OCI-LY7 (cell line): ENCODE measurements around the gene DISC1. TPM values are rescaled to one million over a fixed set of nuclear protein-coding genes. Genes with fewer than 3 reads are reported as not detected.

Experiments
- BruUV-seq: library from RNA; stranded (reverse); fragments of 400-500 nt; replicated peaks from 2 replicates; lab custom pipeline; 2021; lab: Mats Ljungman, UMichigan
- CTCF ChIA-PET: fragments of 300-600 bp; sonication (Branson Sonifier 250); formaldehyde crosslinking; loops from one replicate; lab custom pipeline; 2022; ENCODE audit warnings: antibody characterized with exemption; ENCODE audit not compliant: unreplicated experiment; lab: Charles Lee
- POLR2A ChIA-PET: fragments of 300-600 bp; sonication (Branson Sonifier 250); formaldehyde crosslinking; loops from one replicate; lab custom pipeline; 2022; ENCODE audit warnings: antibody characterized with exemption; lab: Charles Lee
- DNase-seq: peaks from one replicate; pipeline ENCODE4 v3.0.0-alpha.2; 2015; ENCODE audit warnings: low spot score
- H2AFZ ChIP-seq: fragments of 200-600 bp; sonication (generic), shearing (Covaris generic); 2 replicates; pipeline ENCODE4 v1.6.1; 2014; ENCODE audit warnings: mild to moderate bottlenecking, antibody characterized with exemption, low read length, moderate library complexity
- H3K27ac ChIP-seq: fragments of 200-600 bp; sonication (generic); 2 replicates; pipeline ENCODE4 v1.5.1; 2014; ENCODE audit warnings: mixed run types, low read depth, mild to moderate bottlenecking, moderate library complexity, low read length, inconsistent platforms; ENCODE audit not compliant: poor library complexity, severe bottlenecking
- H3K36me3 ChIP-seq: fragments of 200-600 bp; sonication (generic); 2 replicates; pipeline ENCODE4 v1.6.1; 2014; ENCODE audit warnings: mild to moderate bottlenecking, antibody characterized with exemption, low read length, moderate library complexity, mixed read lengths; ENCODE audit not compliant: insufficient read depth
- H3K4me1 ChIP-seq: fragments of 200-600 bp; sonication (generic); 2 replicates; pipeline ENCODE4 v1.5.1; 2014; ENCODE audit warnings: mild to moderate bottlenecking, low read length; ENCODE audit not compliant: insufficient read depth, poor library complexity, severe bottlenecking
- H3K4me2 ChIP-seq: fragments of 200-600 bp; sonication (generic); 2 replicates; pipeline ENCODE4 v1.6.1; 2014; ENCODE audit warnings: mild to moderate bottlenecking, low read length
- H3K4me3 ChIP-seq: fragments of 200-600 bp; sonication (generic); 2 replicates; pipeline ENCODE4 v1.5.1; 2014; ENCODE audit warnings: mild to moderate bottlenecking, low read depth, low read length; ENCODE audit not compliant: poor library complexity, severe bottlenecking
- H3K79me2 ChIP-seq: fragments of 200-600 bp; sonication (generic); 2 replicates; pipeline ENCODE4 v1.6.1; 2016; ENCODE audit warnings: low read depth, mild to moderate bottlenecking, low read length, moderate library complexity, mixed read lengths; ENCODE audit not compliant: insufficient read depth
- H3K9me2 ChIP-seq: fragments of 200-600 bp; sonication (generic); 2 replicates; pipeline ENCODE4 v1.6.1; 2016; ENCODE audit warnings: mild to moderate bottlenecking, low read length, mixed read lengths; ENCODE audit not compliant: insufficient read depth
- H3K9me3 ChIP-seq: fragments of 200-600 bp; sonication (generic); 2 replicates; pipeline ENCODE4 v1.6.1; 2014; ENCODE audit warnings: mild to moderate bottlenecking, mixed run types, low read length, mixed read lengths
- H4K20me1 ChIP-seq: fragments of 200-600 bp; sonication (generic); 2 replicates; pipeline ENCODE4 v1.6.1; 2014; ENCODE audit warnings: mild to moderate bottlenecking, antibody characterized with exemption, low read length, moderate library complexity, mixed read lengths; ENCODE audit not compliant: insufficient read depth
- EZH2phosphoT487 ChIP-seq: fragments of 200-600 bp; sonication (generic); IDR thresholded peaks from 2 replicates; pipeline ENCODE4 v1.6.1; 2018; ENCODE audit warnings: low read depth, borderline replicate concordance, mild to moderate bottlenecking, mixed run types, antibody characterized with exemption, low read length, moderate library complexity, mixed read lengths
- intact Hi-C: fragments of 100-400 bp; cut with micrococcal nuclease; formaldehyde crosslinking; loops from one replicate; pipeline ENCODE4 v1.10.0; 2022; ENCODE audit not compliant: unreplicated experiment
- total RNA-seq, 2 experiments: library from RNA; depleted of rRNA in 1 of 2; stranded (reverse); fragments of >200 nt in 1 of 2; shearing (Covaris generic) in 1 of 2; gene quantifications; 2 replicates each; pipeline ENCODE4 v1.2.3, GENCODE V29; 2014 to 2022
- TF ChIP-seq, protein P1 (sequence below): fragments of 200-600 bp; sonication (generic); conservative IDR thresholded peaks from 2 replicates; pipeline ENCODE4 v1.5.1; 2014; ENCODE audit warnings: mild to moderate bottlenecking, antibody characterized with exemption, low read length, moderate library complexity, mixed read lengths

The DISC1 gene
- total RNA-seq, 2 experiments from 2014 or later, result 0.91 TPM; not detected in 1

DNA sequence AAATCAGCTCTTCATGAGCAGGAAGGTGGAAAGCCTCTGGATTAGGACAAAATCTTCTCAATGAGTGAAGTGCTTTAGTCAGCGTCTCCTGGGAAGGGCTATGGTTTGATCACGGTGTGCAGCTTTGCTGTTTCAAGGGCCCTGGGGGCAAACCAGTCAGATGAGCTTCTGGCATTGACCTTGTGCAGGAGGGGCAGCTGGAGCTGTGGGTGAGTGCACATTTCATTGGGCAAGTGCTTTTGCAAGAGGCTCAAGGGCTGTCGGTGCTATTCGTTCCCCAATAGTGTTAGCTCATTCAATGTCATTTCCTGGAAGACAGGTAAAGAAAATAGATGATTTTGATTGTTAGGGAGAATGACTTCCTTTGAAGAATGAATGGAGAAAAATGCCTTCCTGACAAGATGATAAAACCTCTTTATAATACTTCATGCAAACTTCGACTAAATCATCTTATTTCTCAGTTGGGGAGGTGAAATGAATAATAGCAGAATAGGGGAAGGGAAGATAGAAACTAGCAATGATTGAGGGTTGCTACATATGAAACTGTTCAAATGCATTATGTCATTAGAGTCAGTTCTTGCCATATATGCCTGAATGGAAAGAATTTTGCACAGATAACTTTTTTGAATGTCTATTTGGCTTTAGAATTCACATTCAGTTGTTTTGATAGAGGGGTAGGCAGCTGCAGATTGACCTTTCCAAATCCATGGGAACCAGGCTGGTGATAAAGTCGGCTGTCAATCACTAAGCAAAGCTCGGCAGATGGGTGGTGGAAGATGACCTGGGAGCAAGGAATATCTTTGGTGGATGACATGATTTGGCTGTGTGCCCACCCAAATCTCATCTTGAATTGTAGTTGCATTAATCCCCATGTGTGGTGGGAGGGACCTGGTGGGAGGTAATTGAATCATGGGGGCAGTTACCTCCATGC, 12.9 kb upstream of the DISC1 start:
- no peak overlapping the region for H3K4me3 ChIP-seq
- peaks cover 6% of the 10 kb centered on the region; the same call in 1 of the 2 replicates for H3K9me3 ChIP-seq
- H3K36me3 ChIP-seq, result no peaks in the 10 kb centered on the region; the same call in 1 of the 2 replicates
- ChIA-PET CTCF (no interaction called here), POLR2A (interaction anchor here (0.7 to 2.0 kb wide), 2 partner anchors 276 to 615 kb away, joined by 3 to 5 read pairs; partner anchors contain the start of genes EXOC8 and SPRTN)
- H3K9me2 ChIP-seq, result no peaks in the 10 kb centered on the region
- intact Hi-C loops, result loop anchor here (5.0 kb wide), 1 partner anchor 636 kb away; the partner anchor contains the start of genes ARV1 and TTC13
- DNase-seq, result no peak
- no TSS peak for BruUV-seq
- H3K4me2 ChIP-seq, result peak overlapping the region; percentile 73
- H2AFZ ChIP-seq, result no peak overlapping the region
- H3K27ac ChIP-seq, result no peak overlapping the region
- H4K20me1 ChIP-seq, result 0 out of 2 replicates have a peak, but pooled peaks cover 3% of the 10 kb centered on the region
- TF ChIP-seq, protein P1, sequence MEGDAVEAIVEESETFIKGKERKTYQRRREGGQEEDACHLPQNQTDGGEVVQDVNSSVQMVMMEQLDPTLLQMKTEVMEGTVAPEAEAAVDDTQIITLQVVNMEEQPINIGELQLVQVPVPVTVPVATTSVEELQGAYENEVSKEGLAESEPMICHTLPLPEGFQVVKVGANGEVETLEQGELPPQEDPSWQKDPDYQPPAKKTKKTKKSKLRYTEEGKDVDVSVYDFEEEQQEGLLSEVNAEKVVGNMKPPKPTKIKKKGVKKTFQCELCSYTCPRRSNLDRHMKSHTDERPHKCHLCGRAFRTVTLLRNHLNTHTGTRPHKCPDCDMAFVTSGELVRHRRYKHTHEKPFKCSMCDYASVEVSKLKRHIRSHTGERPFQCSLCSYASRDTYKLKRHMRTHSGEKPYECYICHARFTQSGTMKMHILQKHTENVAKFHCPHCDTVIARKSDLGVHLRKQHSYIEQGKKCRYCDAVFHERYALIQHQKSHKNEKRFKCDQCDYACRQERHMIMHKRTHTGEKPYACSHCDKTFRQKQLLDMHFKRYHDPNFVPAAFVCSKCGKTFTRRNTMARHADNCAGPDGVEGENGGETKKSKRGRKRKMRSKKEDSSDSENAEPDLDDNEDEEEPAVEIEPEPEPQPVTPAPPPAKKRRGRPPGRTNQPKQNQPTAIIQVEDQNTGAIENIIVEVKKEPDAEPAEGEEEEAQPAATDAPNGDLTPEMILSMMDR, result no peak
- TF ChIP-seq EZH2phosphoT487, result no peak
- H3K4me1 ChIP-seq, result peaks cover 24% of the 10 kb centered on the region
- no peaks in the 10 kb centered on the region for H3K79me2 ChIP-seq

DNA sequence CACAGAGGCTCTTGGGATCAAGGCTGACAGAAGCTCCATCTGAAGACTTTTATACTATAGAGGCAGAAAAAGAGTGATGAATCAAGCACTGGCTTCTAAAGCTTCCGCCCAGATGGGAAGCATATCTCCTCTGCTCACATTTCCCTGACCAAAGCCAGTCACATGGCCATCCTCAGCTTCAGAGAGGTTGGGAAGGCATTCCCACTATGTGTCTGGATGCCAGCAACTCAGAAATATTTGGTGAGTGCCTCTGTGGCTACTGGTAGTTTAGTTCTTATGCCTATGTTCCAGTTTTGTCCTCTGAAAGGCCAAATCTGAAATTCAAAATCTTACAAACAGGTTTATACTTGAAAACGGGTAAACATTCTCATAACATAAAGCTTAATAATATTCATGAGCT, 9.9 kb upstream of the DISC1 start:
- H3K4me3 ChIP-seq, result no peak overlapping the region
- H3K27ac ChIP-seq, result no peak overlapping the region
- 0 out of 2 replicates have a peak, but pooled peaks cover 2% of the 10 kb centered on the region for H4K20me1 ChIP-seq
- no peaks in the 10 kb centered on the region for H3K79me2 ChIP-seq
- no peaks in the 10 kb centered on the region; the same call in 1 of the 2 replicates for H3K36me3 ChIP-seq
- no peaks in the 10 kb centered on the region for H3K9me2 ChIP-seq
- intact Hi-C loops, result no loop called here
- no TSS peak for BruUV-seq
- H2AFZ ChIP-seq, result no peak overlapping the region
- no peak for DNase-seq
- ChIA-PET POLR2A (interaction anchor here (1.1 kb wide), 1 partner anchor 38 kb away, joined by 4 read pairs; no protein-coding TSS in a partner anchor), CTCF (no interaction called here)
- peaks cover 6% of the 10 kb centered on the region; the same call in 1 of the 2 replicates for H3K9me3 ChIP-seq
- peaks cover 20% of the 10 kb centered on the region for H3K4me1 ChIP-seq
- H3K4me2 ChIP-seq, result no peak overlapping the region
- no peak for TF ChIP-seq EZH2phosphoT487
- TF ChIP-seq, protein P1, result no peak
